Stimulated activated CD4-positive, alpha-beta T cell treated with anti-CD3 and anti-CD28 coated beads, Interleukin-4, amount 100 ng/mL, for 24 hours (primary cell): ENCODE measurements around the gene TMC1.
"Not testable (repeated sequence)": the region's sequence is repeated elsewhere in the genome, so short reads cannot be mapped to it uniquely, and the experiment has no call there.

Source experiments
- DNase-seq: peaks from one replicate; pipeline ENCODE4 v3.0.0-alpha.2; 2020

The TMC1 gene

DNA sequence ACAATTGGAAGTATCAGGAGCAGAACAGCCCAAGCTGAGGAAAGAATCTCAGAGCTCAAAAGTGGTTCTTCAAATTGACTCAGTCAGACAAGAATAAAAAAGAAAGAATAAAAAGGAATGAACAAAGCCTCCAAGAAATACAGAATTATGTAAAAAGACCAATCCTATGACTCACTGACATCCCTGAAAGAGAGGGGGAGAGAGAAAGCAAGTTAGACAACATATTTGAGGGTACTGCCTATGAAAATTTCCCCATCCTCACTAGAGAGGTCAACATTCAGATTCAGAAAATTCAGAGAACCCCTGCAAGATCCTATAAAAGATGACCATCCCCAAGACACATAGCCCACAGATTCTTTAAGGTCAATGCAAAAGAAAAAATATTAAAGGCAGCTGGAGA is 258.2 kb downstream of the TMC1 start:
- no peak for DNase-seq

DNA sequence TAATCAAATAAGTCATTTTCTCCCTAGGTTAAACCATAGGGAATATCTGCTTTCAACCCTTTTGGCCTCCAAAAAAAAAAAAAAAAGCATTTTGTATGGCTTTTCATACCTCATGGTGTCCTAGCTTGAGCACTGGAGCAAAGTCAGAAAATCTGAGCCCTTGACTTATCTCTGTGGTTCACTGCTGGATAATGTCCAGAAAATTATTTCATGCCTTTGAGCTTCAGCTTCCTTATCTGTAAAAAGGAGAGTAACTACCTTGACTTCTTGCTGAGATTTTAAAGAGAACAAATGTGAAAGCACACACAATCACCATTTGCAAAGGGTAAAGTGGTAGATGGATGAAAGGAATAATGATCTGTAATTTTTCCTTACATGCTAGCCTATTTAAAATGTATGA is 265.5 kb downstream of the TMC1 start:
- DNase-seq, result no peak

DNA sequence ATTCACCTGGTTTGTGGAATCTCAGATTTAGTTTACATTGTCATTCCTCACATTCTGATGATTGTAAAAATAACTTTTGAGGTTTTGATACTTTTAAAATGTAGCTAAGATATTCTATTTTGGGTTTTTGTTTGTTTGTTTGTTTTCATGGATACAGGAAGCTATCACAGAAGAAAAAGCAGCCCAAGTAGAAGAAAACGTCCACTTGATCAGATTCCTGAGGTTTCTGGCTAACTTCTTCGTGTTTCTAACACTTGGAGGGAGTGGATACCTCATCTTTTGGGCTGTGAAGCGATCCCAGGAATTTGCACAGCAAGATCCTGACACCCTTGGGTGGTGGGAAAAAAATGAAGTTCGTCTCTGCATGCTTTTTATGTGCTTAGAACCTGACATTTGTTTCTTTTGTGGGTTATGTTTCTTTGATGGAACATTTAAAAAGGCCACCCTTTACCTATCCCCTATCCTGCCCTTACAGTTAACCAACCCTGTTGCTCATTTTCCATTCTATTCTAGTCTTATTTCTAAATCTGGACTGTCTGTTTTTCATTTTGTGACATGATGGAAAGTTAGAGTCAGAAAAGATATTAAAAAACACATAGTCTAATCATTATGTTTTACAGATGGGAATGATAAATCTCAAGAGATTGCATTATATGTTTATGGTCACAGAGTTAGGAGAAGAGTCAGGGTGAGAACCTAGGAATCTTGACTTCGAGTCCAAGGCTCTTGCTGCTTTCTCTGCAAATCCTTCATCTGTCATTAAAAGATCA is 267.7 kb downstream of the TMC1 start:
- no peak for DNase-seq

DNA sequence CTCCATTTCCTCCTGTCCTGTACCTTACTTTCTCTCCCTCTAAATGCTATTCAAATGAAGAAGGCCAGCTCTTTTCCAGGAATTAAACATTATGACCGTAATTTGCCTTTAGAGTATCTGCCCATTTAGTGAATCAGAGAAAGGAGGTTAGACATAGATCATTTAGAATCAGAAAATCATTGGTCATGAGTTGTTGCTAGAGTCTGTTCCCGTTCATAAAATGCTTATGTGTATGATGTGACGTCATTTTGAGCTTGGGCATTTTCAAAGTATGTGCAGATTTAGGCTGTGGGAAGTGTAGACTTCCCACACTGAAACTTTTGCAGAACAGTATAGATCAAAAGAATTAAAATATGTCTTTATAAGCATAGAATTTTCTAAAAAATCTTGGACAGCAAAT is 268.5 kb downstream of the TMC1 start:
- DNase-seq, result no peak

DNA sequence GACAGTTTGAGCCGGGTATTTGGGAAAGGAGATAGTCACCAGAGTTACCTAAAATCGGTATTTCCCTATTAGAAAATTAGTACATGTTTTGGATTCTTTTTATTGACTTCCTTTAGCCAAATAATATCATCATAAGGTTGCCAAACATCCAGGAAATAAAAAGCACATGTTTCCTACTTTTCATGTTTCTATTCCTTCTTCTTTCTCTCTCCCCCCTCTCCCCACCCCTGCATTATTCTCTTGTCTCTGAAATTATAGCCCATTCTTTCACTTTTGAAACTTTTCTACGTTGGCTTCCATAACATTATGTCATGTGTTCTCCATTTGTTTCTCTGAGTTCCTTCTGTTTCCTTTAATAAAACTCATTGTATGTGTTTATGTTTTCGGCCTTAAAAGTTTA is 269.6 kb downstream of the TMC1 start:
- no peak for DNase-seq

DNA sequence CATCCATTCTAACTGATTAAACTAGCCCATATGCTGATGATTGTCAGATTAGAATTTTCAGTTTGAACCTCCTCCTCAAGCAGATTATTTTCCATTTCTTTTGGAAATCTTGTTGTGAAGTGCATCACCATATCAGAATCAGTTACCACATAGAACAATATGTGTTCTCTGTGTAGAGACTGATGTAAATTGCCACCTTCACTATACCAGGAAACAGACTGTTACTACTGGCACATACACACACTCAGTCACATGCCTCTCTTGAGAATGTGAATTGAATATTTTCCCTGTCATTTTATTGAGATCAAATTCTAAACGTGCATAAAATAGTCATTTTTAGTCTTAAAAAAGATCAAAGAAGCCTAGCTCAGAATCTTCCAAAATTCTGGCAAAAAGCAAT is 270.0 kb downstream of the TMC1 start:
- DNase-seq, result no peak

DNA sequence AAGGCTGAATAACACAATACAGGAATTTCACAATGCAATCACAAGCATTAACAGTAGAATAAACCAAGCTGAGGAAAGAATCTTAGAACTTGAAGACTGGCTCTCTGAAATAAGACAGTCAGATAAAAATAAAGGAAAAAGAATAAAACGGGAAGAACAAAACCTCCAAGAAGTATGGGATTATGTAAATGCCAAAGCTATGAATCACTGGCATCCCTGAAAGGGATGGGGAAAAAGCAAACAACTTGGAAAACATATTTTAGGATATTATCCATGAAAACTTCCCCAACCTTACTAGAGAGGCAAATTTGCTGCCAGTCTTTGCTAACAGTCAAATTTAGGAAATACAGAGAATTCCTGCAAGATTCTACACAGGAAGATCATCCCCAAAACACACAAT is 273.5 kb downstream of the TMC1 start:
- no peak for DNase-seq

DNA sequence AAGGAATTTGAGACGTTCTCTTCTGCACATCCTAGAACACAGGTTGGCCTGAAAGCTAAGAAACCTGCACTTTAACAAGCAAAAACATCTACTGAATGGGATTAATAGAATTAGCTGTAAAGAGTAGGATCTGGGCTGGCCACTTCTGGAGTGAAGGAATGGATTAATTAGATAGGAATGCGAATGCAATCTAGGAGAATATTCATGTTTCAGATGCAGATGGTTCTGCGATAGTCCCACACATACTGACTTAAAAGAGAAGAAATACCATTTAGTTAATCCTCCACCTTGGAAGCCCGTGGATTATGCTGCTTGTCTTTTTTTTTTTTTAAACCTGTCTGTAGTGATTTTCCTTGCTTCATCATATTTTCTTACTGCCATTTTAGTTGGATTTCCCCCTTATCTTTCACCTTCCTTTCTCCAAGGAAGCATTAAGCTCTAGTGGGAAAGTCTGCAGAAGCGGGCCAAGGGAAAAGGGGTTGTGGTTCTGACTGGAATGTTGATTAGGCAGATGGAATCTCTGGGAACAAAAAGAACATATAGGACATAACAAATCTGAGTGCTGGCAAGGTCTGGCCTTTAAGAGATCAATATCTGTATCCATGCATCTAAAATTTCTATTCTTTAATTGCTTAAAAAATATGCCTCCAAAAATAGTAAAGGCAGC is 279.1 kb downstream of the TMC1 start:
- no peak for DNase-seq

DNA sequence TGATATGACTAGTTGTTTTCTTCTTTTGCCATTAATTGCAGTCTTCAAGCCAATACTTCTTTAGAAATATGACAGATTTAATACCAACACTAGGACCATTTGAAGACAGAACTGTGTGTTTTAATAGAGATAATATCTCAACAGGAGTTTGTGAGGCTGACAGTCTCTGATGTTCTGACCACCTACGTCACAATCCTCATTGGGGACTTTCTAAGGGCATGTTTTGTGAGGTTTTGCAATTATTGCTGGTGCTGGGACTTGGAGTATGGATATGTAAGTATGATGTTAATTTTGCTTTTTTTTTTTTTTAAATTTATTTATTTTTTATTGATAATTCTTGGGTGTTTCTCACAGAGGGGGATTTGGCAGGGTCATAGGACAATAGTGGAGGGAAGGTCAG is 283.8 kb downstream of the TMC1 start:
- DNase-seq, result no peak

DNA sequence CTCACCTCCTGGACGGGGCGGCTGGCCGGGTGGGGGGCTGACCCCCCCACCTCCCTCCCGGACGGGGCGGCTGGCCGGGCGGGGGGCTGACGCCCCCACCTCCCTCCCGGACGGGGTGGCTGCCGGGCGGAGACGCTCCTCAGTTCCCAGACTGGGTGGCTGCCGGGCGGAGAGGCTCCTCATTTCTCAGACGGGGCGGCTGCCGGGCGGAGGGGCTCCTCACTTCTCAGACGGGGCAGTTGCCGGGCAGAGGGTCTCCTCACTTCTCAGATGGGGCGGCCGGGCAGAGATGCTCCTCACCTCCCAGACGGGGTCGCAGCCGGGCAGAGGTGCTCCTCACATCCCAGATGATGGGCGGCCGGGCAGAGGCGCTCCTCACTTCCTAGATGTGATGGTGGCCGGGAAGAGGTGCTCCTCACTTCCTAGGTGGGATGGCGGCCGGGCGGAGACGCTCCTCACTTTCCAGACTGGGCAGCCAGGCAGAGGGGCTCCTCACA is 285.0 kb downstream of the TMC1 start:
- not testable (repeated sequence) for DNase-seq

DNA sequence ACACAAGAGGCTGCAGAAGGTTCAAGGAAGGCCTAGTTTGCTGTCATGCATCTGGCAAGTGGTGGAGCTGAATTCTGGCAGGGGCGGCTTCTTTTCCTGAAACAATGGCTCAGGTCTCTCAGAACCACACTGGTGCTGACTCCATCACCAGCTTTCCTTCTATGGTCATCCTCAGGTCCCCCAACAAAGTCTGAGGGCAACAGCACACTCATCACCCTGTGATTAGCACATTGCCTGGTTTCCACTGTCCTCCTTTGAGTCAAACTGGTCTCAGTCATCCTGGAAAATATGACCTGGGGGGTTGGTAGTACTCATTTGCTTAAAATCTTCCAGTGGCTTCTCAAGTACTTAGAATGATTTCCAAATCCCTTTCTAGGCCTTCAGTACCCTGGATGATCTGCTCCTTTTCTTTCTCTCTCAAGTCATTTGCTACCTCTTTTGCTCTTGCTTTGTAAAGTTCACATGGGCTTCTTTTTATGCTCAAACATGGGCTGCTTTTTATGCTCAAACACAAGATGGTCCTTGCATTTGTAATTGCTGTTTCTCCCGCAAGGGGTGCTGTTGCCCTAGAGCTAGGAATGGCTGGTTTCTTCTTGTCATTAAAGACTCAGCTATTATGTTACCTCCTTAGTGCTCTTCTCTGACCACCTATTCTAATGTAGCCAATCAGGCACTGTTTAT is 286.5 kb downstream of the TMC1 start:
- no peak for DNase-seq

DNA sequence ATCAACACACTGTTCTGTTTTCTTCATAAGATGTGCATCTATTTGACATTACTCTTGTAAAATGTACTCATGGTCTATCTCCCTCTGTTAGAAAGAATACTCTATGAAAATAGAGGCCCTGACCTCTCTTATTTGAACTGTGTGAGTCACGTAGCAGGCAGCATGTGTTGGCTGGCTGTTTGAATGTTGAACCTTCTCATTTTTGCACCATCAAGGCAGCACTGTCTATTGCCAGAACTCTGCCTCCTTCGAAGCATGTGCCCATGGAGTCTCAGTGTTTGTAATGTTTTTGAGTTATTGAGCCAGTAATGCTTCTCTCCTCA is 287.0 kb downstream of the TMC1 start:
- no peak for DNase-seq

DNA sequence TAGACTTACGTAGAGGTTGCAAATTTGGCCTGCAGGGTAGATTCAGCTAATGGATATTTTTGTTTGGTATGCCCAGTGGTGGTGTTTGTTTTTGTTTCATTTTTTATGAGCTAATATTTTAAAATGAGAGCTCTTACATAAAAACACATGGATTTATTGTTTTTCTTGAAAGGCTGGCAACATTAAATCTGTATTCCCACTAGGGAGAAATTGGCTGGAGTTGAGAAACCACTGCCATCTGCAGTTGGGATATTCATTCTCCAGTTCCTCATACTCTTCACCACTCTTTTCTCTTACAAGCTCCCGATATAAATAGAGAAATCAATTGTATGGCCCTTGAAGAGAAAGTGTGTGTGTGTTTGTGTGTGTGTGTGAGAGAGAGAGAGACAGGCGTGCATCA is 288.2 kb downstream of the TMC1 start:
- DNase-seq, result no peak

DNA sequence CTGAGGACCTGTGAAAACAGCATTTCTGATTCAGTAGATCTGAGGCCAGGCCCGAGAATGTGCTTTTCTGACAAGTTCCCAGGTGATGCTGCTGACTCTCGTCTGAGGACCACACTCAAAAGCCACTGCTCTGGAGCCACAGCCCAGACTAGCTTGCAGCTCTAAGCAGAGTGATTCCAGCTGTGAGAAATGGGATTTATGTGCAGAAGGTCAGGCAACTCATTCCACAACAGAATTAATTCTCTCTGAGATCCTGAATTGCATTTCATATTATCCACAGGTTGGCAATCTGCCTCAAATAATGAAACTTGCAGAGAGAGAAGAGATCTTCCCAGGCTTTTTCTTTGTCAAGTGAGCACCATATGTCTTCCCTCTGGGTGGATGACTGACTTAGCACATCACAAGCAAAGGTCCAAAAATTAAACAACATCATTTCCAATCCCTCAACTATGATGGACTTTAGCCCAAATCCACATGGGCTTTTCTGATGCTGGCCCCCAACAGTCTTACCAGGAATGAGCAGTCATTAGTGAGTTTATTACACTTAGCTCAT is 291.2 kb downstream of the TMC1 start:
- no peak for DNase-seq

DNA sequence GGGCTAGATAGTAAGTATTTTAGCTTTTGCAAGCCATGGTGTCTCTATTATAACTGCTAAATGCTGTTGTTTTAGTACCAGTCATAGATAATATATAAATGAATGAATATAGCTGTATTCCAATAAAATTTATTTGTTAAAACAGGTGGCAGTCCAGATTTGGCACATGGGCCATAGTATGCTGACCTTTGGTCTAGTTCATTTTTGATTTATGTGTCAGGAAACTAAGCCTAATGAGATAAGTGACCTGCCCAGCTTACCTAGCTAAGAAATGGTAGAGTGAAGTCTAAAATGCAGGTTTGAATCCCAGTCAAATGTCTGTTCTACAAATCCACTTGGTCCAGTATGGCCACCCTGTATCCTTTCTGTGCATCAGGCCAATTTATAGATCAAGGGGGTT is 292.1 kb downstream of the TMC1 start:
- no peak for DNase-seq

DNA sequence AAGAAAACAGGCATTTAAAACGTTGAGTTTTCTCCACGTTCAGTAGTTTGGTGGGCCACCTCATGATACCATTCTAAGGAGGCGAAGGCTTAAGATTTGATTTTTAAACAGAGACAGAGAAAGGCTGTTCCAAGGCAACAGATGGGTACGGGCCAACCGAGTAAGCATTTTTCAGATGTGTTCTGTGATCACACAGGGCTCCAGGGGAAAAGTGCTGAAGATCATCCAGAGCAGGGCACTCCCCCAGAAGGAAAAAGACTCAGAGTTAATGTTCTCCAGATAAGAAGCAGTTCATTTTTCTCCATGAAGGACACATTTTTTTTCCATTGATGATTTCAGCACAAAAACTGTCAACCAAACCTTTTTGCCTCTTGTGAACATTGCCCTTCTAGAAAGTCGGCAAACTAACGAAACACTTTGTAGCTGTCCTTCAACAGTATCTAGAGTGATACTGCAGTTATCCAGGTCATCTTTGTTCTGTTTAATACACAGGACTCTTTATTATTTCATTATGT is 292.7 kb downstream of the TMC1 start:
- DNase-seq, result no peak

DNA sequence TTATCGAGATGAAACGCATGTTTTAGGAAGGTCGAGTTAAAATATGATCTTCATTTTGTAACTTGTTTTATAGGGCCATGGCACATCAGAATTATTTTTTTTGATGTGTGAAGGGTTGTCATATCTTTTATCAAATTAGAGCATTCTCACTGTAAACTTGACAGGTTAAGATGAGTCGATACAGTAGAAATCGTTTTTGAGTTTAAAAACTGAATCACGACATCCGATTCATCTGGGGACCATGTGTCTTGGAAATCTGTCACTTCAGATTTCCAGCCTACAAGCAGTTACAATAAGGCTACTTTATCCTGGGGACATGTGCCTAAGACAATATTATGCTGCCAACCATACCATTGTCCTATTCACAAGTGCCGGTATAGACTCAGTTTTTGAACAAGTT is 295.3 kb downstream of the TMC1 start:
- no peak for DNase-seq

DNA sequence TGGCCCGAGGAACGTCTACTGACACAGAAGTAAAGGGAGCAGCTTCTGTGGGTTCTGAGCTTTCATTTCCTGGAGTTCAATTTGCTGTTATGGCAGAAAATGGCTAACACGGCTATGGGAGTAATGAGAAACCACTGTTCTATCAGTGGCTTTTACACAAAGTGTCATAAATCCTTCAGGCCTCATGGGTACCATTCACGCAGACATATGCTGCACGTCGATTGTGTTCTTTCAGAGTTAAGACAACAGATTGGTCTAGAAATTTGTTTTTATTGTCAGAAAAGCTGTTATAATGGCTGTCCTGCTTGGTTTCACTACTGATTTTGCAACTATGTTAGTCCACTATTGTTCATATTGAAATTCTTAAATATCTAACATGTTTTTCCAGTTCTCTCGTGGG is 296.0 kb downstream of the TMC1 start:
- DNase-seq, result no peak

DNA sequence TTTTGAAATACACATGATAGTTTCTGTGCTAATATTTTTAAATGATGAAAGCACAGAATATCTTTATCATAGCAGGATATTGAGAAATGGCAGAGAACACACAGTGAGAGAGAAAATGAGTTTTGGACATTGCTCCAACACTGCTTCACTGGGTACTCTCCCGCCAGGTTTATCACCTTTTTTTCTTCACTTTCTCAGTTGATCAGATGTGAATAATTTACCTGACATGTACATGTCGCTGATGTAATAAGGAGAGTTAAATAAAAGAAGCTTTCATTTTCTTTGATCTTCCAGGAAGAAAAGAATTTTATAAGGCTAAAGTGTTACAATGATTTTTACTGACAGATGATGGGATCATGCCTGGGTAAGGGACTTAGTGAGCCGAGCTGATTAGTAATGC is 297.0 kb downstream of the TMC1 start:
- DNase-seq, result no peak

DNA sequence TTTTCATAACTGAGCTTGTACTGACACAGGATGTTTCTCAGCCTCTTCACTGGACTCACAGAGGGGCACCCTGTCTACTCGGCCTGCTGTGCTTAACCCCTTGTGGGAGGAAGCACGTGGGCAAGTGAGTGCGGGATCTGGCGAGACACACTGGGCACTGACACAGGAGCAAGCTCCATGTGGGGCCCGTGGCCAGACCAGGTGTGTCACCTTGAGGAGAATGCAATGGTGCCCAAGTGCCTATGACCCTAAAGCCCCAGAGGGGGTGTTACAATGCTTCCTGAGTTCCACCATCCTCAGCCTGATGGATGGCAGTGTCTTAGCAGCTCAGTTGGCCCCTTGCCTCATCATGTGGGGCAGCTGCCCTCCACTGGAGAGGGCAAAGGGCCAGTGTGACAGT is 302.6 kb downstream of the TMC1 start:
- DNase-seq, result no peak

DNA sequence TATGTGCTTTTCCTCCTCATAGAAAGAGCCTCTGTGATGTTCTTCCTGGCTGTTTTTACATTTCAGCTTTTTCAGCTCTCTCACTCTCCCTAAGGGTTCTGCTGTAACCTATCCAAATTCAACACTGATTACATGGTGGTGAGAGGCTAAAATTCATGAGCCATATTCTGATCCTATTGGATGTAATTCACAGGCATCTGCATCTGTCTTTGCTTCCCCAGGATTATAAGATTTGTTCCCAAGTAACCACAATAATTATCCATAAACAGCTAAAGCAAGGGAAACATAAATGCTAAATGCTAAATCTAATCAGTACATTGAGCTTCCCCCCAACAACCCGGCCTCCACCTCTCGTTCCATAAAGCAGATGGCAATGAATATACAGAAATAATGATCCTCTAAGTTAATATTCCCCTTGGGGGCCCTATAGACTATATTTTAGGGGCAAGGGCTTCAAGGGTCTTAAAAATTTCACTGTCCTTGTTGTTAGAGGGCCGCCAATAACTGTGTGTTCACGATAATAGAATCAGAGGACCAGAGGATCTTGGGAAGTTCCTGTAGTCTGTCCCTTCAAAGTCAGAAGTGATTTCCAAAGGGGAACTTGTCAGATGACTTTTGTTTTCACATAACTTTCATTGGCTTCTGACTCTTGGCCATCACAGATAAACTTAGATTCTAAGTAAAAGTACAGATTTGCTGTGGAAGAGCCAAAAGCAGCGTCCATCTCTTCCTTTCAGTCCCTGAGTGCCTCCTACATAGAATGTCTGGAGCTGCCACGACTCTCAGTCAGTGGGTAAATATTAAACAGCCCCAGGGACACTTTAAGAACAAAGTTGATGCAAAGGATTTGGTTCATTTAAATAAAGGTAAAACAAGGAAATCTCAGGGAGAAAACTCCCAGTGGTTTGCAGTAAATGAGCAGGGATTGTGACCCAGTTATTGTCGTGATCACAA is 305.9 kb downstream of the TMC1 start:
- no peak for DNase-seq

DNA sequence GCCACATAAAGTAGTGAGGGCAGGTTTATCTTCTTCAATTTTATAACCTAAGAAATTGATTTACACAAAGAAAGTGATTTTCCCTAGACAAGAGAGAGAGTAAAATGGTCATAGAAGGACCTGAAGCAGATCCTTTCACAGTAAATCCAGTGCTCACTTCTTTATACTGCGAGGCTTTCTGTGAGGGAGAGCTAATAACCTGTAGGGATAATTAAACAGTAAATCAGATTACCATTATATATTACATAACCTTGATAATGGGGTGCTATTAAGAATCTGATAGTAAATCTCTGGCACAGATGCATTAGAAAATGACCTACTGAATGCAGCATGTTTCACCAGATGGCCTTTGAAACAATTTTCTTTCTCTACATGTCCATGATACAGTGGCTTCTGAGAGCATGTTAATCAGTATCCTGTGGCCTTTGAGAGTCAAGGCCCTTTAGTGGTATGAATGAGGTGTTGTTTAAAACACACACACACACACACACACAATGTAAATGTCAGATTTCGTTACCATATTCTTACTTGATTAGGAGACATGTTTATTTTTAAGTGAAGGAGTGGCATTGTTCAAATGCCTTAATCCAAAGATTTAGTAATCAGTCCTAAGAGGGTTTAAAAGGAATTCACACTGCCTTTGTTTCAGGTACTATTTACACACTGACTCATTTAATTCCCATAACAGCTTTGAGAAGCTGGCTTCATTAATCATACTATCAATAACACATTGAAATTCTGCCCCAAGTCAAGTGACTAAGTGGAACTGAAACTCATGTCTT is 306.7 kb downstream of the TMC1 start:
- no peak for DNase-seq
